GM23248 (cell line): ENCODE data around the gene CADM1. TPM values are rescaled to one million over a fixed set of nuclear protein-coding genes. Genes with fewer than 3 reads are reported as not detected.

Source experiments
- DNase-seq: peaks from one replicate; pipeline ENCODE4 v3.0.0-alpha.2; 2015
- H2AFZ ChIP-seq: fragments of 200-600 bp; sonication (generic); 2 replicates; pipeline ENCODE4 v1.6.1; 2016; ENCODE audit warnings: antibody characterized with exemption
- H3F3A ChIP-seq: fragments of 200-600 bp; sonication (generic); 2 replicates; pipeline ENCODE4 v1.6.1; 2016; ENCODE audit warnings: mild to moderate bottlenecking, antibody characterized with exemption, mixed run types; ENCODE audit not compliant: insufficient read depth
- H3K27ac ChIP-seq: fragments of 200-600 bp; sonication (generic); 2 replicates; pipeline ENCODE4 v1.5.1; 2016; ENCODE audit warnings: mild to moderate bottlenecking
- H3K27me3 ChIP-seq: fragments of 200-600 bp; sonication (generic); replicated peaks from 2 replicates; pipeline ENCODE4 v1.6.1; 2016; ENCODE audit warnings: mild to moderate bottlenecking; ENCODE audit not compliant: insufficient read depth
- H3K36me3 ChIP-seq: fragments of 200-600 bp; sonication (generic); 2 replicates; pipeline ENCODE4 v1.6.1; 2016; ENCODE audit warnings: low read depth, mild to moderate bottlenecking
- H3K4me1 ChIP-seq: fragments of 200-600 bp; sonication (generic); 2 replicates; pipeline ENCODE4 v1.6.1; 2016; ENCODE audit warnings: mild to moderate bottlenecking; ENCODE audit not compliant: insufficient read depth
- H3K4me2 ChIP-seq: fragments of 200-600 bp; sonication (generic); one replicate; pipeline ENCODE4 v1.6.1; 2016; ENCODE audit warnings: mild to moderate bottlenecking; ENCODE audit not compliant: unreplicated experiment
- H3K4me3 ChIP-seq: fragments of 200-600 bp; sonication (generic); 2 replicates; pipeline ENCODE4 v1.5.1; 2016; ENCODE audit warnings: mild to moderate bottlenecking
- H3K79me2 ChIP-seq: fragments of 200-600 bp; sonication (generic); 2 replicates; pipeline ENCODE4 v1.6.1; 2016; ENCODE audit warnings: mild to moderate bottlenecking; ENCODE audit not compliant: insufficient read depth
- H3K9ac ChIP-seq: fragments of 200-600 bp; sonication (generic); 2 replicates; pipeline ENCODE4 v1.6.1; 2016; ENCODE audit warnings: mild to moderate bottlenecking
- H3K9me2 ChIP-seq: fragments of 200-600 bp; sonication (generic); 2 replicates; pipeline ENCODE4 v1.6.1; 2016; ENCODE audit warnings: mixed run types, mild to moderate bottlenecking, moderate library complexity; ENCODE audit not compliant: insufficient read depth
- H3K9me3 ChIP-seq: fragments of 200-600 bp; sonication (generic); one replicate; pipeline ENCODE4 v1.6.1; 2017; ENCODE audit warnings: low read depth
- H4K20me1 ChIP-seq: fragments of 200-600 bp; sonication (generic); 2 replicates; pipeline ENCODE4 v1.6.0; 2016; ENCODE audit not compliant: insufficient read depth
- EZH2 ChIP-seq: fragments of 200-600 bp; sonication (generic); IDR thresholded peaks from 2 replicates; pipeline ENCODE4 v1.6.1; 2018; ENCODE audit warnings: antibody characterized with exemption, mild to moderate bottlenecking; ENCODE audit not compliant: insufficient read depth, poor library complexity, severe bottlenecking
- EZH2phosphoT487 ChIP-seq: fragments of 200-600 bp; sonication (generic); IDR thresholded peaks from 2 replicates; pipeline ENCODE4 v1.6.1; 2018; ENCODE audit warnings: antibody characterized with exemption, moderate library complexity, mild to moderate bottlenecking, low read depth; ENCODE audit not compliant: insufficient read depth
- WGBS, 2 experiments: methylation state at CpG; one replicate each; pipeline ENCODE4 v1.1.6; 2015 to 2017; ENCODE audit warnings: low lambda C conversion rate in 2 of 2, low coverage in 1 of 2; ENCODE audit errors: missing lambda C conversion rate in 2 of 2; 5-methylcytosine and 5-hydroxymethylcytosine counted together
- in situ Hi-C: fragments of 300-500 bp; cut with MboI; formaldehyde crosslinking; loops from 2 replicates; pipeline ENCODE4 v1.15.0; 2020
- polyA plus RNA-seq: library from polyadenylated mRNA; unstranded; fragments of >200 nt; fragmentation: Nextera tagmentation; extraction: Ambion mirVana; gene quantifications from 2 replicates; pipeline ENCODE4 v1.2.1, GENCODE V29; 2016
- total RNA-seq: library from RNA; depleted of rRNA; stranded (reverse); fragments of >200 nt; shearing (Covaris generic); gene quantifications from 2 replicates; pipeline ENCODE4 v1.2.3, GENCODE V29; 2014

CADM1 gene
- total and polyA plus RNA-seq, 2 experiments from 2014 or later = 0.83 to 1.4 TPM

DNA sequence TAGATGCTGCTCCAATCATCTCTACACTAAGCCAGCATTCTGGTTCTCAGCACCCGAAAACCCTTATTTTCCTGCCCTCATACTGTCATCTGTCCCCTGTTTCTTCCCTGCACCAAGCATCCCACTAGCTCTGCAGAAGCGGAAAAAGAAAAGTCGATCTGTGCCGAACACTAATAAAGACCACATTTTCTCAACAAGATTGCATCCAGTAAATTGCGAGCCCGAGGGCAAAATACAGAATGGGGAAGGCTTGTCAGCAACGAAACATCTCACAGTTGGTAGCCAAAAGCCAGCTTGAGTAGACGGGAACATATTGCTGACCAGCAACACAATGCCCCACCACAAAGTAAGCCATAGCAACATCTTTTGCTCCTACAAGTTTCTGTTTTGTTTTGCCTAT is 227.4 kb downstream of the CADM1 start:
- in situ Hi-C loops = no loop called here

DNA sequence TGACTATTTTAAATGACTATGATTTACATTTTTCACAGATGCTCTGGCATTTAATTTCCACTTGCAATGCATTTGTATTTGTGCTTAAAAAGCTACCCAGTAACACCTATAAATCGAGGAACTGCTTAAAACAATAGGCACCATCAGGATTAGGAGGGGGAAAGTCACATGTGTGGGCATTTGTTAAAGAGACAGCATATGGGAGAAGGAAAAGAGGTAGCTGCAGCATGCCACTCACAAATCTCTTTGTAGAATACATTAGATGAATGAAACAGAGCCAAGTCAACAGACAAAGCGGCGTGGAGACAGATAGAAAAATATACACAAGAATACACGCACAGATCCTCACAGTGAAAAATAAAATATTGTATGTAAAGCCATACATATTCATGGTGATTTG is 228.0 kb downstream of the CADM1 start:
- 15 to 23% methylated on average over 4 of the region's 4 CpGs for WGBS, 2 experiments
- Histone ChIP-seq H3K27ac (no peak overlapping the region), H3K9me3 (no peaks in the 10 kb centered on the region), H3K79me2 (no peaks in the 10 kb centered on the region), H3K4me2 (no peak overlapping the region), H4K20me1 (no peaks in the 10 kb centered on the region), H3K36me3 (no peaks in the 10 kb centered on the region), H3K27me3 (peaks cover 3% of the 10 kb centered on the region; the same call in 1 of the 2 replicates), H3K9me2 (no peaks in the 10 kb centered on the region), H3K4me3 (no peak overlapping the region), H2AFZ (no peak overlapping the region), H3K4me1 (no peaks in the 10 kb centered on the region), H3F3A (no peaks in the 10 kb centered on the region), H3K9ac (no peak overlapping the region)
- in situ Hi-C loops = no loop called here
- DNase-seq = no peak
- TF ChIP-seq EZH2phosphoT487 (no peak), EZH2 (no peak)

More for the DNA sequence above, 227.4 kb downstream of the CADM1 start:
- H3K79me2 ChIP-seq = no peaks in the 10 kb centered on the region
- no peaks in the 10 kb centered on the region for H4K20me1 ChIP-seq
- H3K9ac ChIP-seq = no peak overlapping the region
- DNase-seq = no peak
- H3K4me1 ChIP-seq = no peaks in the 10 kb centered on the region
- H3K36me3 ChIP-seq = no peaks in the 10 kb centered on the region
- H2AFZ ChIP-seq = no peak overlapping the region
- no peak overlapping the region for H3K27ac ChIP-seq
- 10 to 12% methylated on average over 8 of the region's 8 CpGs for WGBS, 2 experiments
- no peaks in the 10 kb centered on the region for H3K9me2 ChIP-seq
- no peak overlapping the region for H3K4me2 ChIP-seq
- no peaks in the 10 kb centered on the region for H3F3A ChIP-seq
- H3K4me3 ChIP-seq = no peak overlapping the region
- H3K9me3 ChIP-seq = no peaks in the 10 kb centered on the region
- TF ChIP-seq EZH2phosphoT487 (no peak), EZH2 (no peak)
- H3K27me3 ChIP-seq = peaks cover 3% of the 10 kb centered on the region; the same call in 1 of the 2 replicates

DNA sequence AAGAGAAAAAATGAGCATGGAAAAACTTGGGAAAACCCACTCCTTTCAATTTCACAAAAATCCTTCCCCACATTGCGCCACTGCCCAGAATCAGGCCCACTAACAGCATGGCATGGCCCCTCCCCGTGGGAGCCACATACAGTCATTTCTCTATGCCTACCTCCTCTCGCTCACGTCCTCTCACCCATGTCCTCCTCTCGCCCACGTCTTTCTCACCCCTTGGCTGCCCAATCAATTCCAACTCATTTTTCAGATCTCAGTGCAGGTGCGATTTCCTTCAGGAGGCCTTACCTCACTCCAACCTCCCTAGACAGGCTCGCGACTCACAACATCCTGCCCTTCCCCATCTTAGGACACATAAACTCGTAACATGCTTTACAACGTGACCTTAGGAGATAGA is 229.2 kb downstream of the CADM1 start:
- Histone ChIP-seq H3K27ac (no peak overlapping the region), H3K9me3 (no peaks in the 10 kb centered on the region)
- 60 to 74% methylated on average over 11 of the region's 11 CpGs for WGBS, 2 experiments

DNA sequence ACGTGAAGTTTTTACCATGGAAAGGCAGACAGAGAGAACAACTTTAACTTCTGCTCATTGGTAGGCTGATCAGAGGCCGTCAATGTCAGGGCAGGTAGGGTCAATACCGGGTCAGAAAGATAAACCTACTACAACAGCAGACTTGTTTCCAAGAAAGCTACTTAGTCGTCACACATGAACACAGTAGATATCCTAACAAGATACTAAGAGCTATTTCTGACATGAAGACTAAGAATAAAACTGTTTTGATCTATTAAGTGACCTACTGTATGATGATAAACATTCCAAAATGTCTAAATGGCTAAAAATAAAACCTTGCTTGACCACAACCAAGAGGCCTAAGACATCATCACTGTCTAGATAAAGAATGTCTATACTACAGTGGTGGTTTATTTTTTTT is 231.3 kb downstream of the CADM1 start:
- H3K9me3 ChIP-seq = no peaks in the 10 kb centered on the region
- WGBS, 2 experiments = 45 to 48% methylated on average over 4 of the region's 4 CpGs
- no peak overlapping the region for H3K27ac ChIP-seq
- H3K9me2 ChIP-seq = no peaks in the 10 kb centered on the region
- no peaks in the 10 kb centered on the region for H3K4me1 ChIP-seq
- DNase-seq = no peak
- TF ChIP-seq EZH2phosphoT487 (no peak), EZH2 (no peak)
- H3F3A ChIP-seq = no peaks in the 10 kb centered on the region
- no peaks in the 10 kb centered on the region for H3K79me2 ChIP-seq
- peaks cover 3% of the 10 kb centered on the region; the same call in 1 of the 2 replicates for H3K27me3 ChIP-seq
- in situ Hi-C loops = no loop called here
- no peak overlapping the region for H3K9ac ChIP-seq
- no peaks in the 10 kb centered on the region for H4K20me1 ChIP-seq
- H3K4me2 ChIP-seq = no peak overlapping the region
- H3K4me3 ChIP-seq = no peak overlapping the region
- H3K36me3 ChIP-seq = no peaks in the 10 kb centered on the region
- H2AFZ ChIP-seq = no peak overlapping the region

More for the DNA sequence above, 229.2 kb downstream of the CADM1 start:
- Histone ChIP-seq H3K9ac (no peak overlapping the region), H3K9me2 (no peaks in the 10 kb centered on the region), H3K36me3 (no peaks in the 10 kb centered on the region), H4K20me1 (no peaks in the 10 kb centered on the region), H3K4me1 (no peaks in the 10 kb centered on the region), H3K4me3 (no peak overlapping the region), H3K79me2 (no peaks in the 10 kb centered on the region), H3F3A (no peaks in the 10 kb centered on the region), H3K27me3 (peaks cover 3% of the 10 kb centered on the region; the same call in 1 of the 2 replicates), H2AFZ (no peak overlapping the region), H3K4me2 (no peak overlapping the region)
- no peak for TF ChIP-seq EZH2phosphoT487
- no peak for TF ChIP-seq EZH2
- no peak for DNase-seq
- in situ Hi-C loops = no loop called here

DNA sequence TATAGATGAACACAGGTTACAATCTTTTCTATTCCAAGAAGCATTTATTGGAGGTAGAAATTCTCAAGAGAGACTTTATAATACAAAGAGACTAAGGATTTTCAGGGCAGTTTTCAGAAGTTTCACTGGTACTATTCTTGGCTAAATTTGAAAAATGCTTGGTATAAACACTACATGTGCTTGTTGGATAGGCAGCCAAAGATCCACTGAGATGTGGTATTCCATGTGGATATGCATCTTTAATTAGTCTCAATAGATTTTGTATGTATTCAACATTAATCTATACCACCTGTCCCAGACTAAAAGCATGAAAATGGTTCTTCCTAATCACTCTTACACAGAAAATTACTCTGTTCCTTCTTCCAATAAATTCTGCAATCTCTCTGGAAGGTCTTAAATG is 232.6 kb downstream of the CADM1 start:
- Histone ChIP-seq H3K36me3 (no peaks in the 10 kb centered on the region), H3F3A (no peaks in the 10 kb centered on the region), H2AFZ (no peak overlapping the region), H3K27ac (no peak overlapping the region), H3K4me1 (no peaks in the 10 kb centered on the region), H3K9ac (no peak overlapping the region), H3K27me3 (peaks cover 3% of the 10 kb centered on the region; the same call in 1 of the 2 replicates), H3K4me3 (no peak overlapping the region), H3K79me2 (no peaks in the 10 kb centered on the region), H3K9me3 (no peaks in the 10 kb centered on the region), H3K4me2 (no peak overlapping the region), H4K20me1 (no peaks in the 10 kb centered on the region), H3K9me2 (no peaks in the 10 kb centered on the region)
- in situ Hi-C loops = no loop called here
- no peak for DNase-seq
- TF ChIP-seq EZH2 = no peak
